ENCODE data around the gene ROBO1.
"Not testable (repeated sequence)": the region's sequence is repeated elsewhere in the genome, so short reads cannot be mapped to it uniquely, and the experiment has no call there.

The ROBO1 gene

GRCh38 chr3:79329154-79329553 is 438.6 kb downstream of the ROBO1 start:
- FAIRE-seq (no peak), DNase-seq (ENCODE audit: insufficient read length) (no peak)
- TF ChIP-seq POLR2A (IDR thresholded peaks at IDR 0.05; ENCODE audit: low read depth, low read length), result no peak
- TF ChIP-seq POLR2AphosphoS5 (IDR thresholded peaks at IDR 0.05; ENCODE audit: low read depth, low read length), result no peak
- TF ChIP-seq TAF1 (IDR thresholded peaks at IDR 0.05; ENCODE audit: borderline replicate concordance, low read depth, low read length), result no peak

GRCh38 chr3:79326642-79327041 is 441.2 kb downstream of the ROBO1 start:
- TF ChIP-seq POLR2AphosphoS5 (IDR thresholded peaks at IDR 0.05; ENCODE audit: low read depth, low read length) (no peak), TAF1 (IDR thresholded peaks at IDR 0.05; ENCODE audit: borderline replicate concordance, low read depth, low read length) (no peak), POLR2A (IDR thresholded peaks at IDR 0.05; ENCODE audit: low read depth, low read length) (no peak)
- FAIRE-seq, result no peak
- DNase-seq (ENCODE audit: insufficient read length), result no peak

GRCh38 chr3:79325833-79326383 is 441.9 kb downstream of the ROBO1 start:
- FAIRE-seq; DNase-seq (ENCODE audit: insufficient read length): not testable (repeated sequence)

GRCh38 chr3:79317551-79318518 is 450.0 kb downstream of the ROBO1 start:
- TF ChIP-seq TAF1 (IDR thresholded peaks at IDR 0.05; ENCODE audit: borderline replicate concordance, low read depth, low read length) (no peak), POLR2A (IDR thresholded peaks at IDR 0.05; ENCODE audit: low read depth, low read length) (no peak), POLR2AphosphoS5 (IDR thresholded peaks at IDR 0.05; ENCODE audit: low read depth, low read length) (no peak)
- FAIRE-seq (no peak), DNase-seq (ENCODE audit: insufficient read length) (no peak)

- DNase-seq (ENCODE audit: insufficient read length) (no peak), FAIRE-seq (no peak)
- TF ChIP-seq POLR2AphosphoS5 (IDR thresholded peaks at IDR 0.05; ENCODE audit: low read depth, low read length), result no peak
- no peak for TF ChIP-seq POLR2A (IDR thresholded peaks at IDR 0.05; ENCODE audit: low read depth, low read length)
- no peak for TF ChIP-seq TAF1 (IDR thresholded peaks at IDR 0.05; ENCODE audit: borderline replicate concordance, low read depth, low read length)
Observed at GRCh38 chr3:79314962-79315361, 452.8 kb downstream of the ROBO1 start.

- no peak for DNase-seq (ENCODE audit: insufficient read length)
- no peak for FAIRE-seq
- TF ChIP-seq POLR2A (IDR thresholded peaks at IDR 0.05; ENCODE audit: low read depth, low read length) (no peak), TAF1 (IDR thresholded peaks at IDR 0.05; ENCODE audit: borderline replicate concordance, low read depth, low read length) (no peak)
Observed at GRCh38 chr3:79314544-79314943, 453.3 kb downstream of the ROBO1 start.

- no peak for TF ChIP-seq POLR2AphosphoS5 (IDR thresholded peaks at IDR 0.05; ENCODE audit: low read depth, low read length)
- no peak for DNase-seq (ENCODE audit: insufficient read length)
- no peak for FAIRE-seq
Observed at GRCh38 chr3:79310016-79310415, 457.8 kb downstream of the ROBO1 start.

GRCh38 chr3:79306934-79307570 is 460.7 kb downstream of the ROBO1 start:
- DNase-seq (ENCODE audit: insufficient read length) (no peak), FAIRE-seq (no peak)
- no peak for TF ChIP-seq POLR2AphosphoS5 (IDR thresholded peaks at IDR 0.05; ENCODE audit: low read depth, low read length)

- not testable (repeated sequence) for FAIRE-seq; DNase-seq (ENCODE audit: insufficient read length)
Observed at GRCh38 chr3:79299949-79300635, 467.7 kb downstream of the ROBO1 start.

- no peak for DNase-seq (ENCODE audit: insufficient read length)
- TF ChIP-seq POLR2A (IDR thresholded peaks at IDR 0.05; ENCODE audit: low read depth, low read length) (no peak), TAF1 (IDR thresholded peaks at IDR 0.05; ENCODE audit: borderline replicate concordance, low read depth, low read length) (no peak), POLR2AphosphoS5 (IDR thresholded peaks at IDR 0.05; ENCODE audit: low read depth, low read length) (no peak)
- FAIRE-seq, result no peak
Observed at GRCh38 chr3:79297245-79297960, 470.4 kb downstream of the ROBO1 start.

GRCh38 chr3:79286882-79287281 is 480.9 kb downstream of the ROBO1 start:
- TF ChIP-seq POLR2A (IDR thresholded peaks at IDR 0.05; ENCODE audit: low read depth, low read length) (no peak), TAF1 (IDR thresholded peaks at IDR 0.05; ENCODE audit: borderline replicate concordance, low read depth, low read length) (no peak), POLR2AphosphoS5 (IDR thresholded peaks at IDR 0.05; ENCODE audit: low read depth, low read length) (no peak)
- FAIRE-seq, result no peak
- DNase-seq (ENCODE audit: insufficient read length), result no peak

Measured in GM12892 (cell line).